ENCODE results near the gene CPAMD8.
"Not testable (repeated sequence)": the region's sequence is repeated elsewhere in the genome, so short reads cannot be mapped to it uniquely, and the experiment has no call there.

Gene CPAMD8

DNA sequence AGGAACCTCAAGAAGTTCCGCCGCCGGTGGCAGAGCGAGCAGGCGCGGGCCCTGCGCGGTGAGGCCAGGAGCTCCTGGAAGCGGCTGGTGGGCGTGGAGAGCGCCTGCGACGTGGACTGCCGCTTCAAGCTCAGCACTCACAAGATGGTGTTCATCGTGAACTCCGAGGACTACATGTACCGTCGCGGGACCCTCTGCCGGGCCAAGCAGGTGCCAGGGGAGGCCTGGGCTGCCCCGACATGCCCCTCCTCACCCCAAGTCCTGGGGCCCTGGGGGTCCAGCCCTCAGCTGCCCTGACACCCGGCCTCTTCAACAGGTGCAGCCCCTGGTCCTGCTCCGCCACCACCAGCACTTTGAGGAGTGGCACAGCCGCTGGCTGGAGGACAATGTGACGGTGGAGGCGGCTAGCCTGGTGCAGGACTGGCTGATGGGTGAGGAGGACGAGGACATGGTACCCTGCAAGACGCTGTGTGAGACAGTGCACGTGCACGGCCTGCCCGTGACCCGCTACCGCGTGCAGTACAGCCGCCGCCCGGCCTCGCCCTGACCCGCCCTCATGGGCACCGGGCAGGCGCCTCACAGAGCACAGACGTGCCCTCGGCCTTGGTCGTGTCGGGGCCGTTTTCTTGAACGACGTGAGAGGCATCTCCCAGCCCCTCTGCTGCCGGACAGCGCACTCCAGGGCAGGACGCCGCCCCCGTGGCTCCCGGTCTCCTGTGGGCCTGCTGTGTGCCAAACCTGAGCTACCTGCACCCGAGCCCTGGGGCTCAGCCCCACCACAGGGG, 148.2 kb downstream of the CPAMD8 start:
- DNase-seq (ENCODE audit: insufficient read length, low spot score) (no peak), FAIRE-seq (no peak)
- TF ChIP-seq, protein P1, sequence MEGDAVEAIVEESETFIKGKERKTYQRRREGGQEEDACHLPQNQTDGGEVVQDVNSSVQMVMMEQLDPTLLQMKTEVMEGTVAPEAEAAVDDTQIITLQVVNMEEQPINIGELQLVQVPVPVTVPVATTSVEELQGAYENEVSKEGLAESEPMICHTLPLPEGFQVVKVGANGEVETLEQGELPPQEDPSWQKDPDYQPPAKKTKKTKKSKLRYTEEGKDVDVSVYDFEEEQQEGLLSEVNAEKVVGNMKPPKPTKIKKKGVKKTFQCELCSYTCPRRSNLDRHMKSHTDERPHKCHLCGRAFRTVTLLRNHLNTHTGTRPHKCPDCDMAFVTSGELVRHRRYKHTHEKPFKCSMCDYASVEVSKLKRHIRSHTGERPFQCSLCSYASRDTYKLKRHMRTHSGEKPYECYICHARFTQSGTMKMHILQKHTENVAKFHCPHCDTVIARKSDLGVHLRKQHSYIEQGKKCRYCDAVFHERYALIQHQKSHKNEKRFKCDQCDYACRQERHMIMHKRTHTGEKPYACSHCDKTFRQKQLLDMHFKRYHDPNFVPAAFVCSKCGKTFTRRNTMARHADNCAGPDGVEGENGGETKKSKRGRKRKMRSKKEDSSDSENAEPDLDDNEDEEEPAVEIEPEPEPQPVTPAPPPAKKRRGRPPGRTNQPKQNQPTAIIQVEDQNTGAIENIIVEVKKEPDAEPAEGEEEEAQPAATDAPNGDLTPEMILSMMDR (IDR thresholded peaks at IDR 0.05; ENCODE audit: insufficient read depth, missing control alignments): no peak

DNA sequence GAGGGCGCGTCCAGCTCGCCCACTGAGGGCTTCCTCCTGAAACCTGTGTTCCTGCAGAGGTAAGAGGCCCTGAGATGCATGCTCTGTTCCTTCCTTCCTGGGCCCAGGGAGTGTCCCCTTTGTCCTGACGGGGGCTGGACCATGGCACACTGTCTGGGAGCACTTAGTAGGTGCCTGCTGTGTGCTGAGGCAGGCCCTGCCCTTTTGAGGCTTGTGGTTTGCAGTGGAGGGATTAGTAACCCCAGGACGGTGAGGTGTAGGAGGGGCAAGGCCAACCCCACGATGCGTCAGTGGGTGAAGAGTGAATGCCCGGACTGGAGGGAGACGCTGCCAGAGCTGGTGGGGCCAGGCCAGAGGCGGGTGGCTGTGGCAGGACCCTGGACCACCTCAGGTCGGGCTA, 149.0 kb downstream of the CPAMD8 start:
- no peak for FAIRE-seq
- TF ChIP-seq, protein P1 (IDR thresholded peaks at IDR 0.05; ENCODE audit: insufficient read depth, missing control alignments): no peak
- DNase-seq (ENCODE audit: insufficient read length, low spot score): no peak

DNA sequence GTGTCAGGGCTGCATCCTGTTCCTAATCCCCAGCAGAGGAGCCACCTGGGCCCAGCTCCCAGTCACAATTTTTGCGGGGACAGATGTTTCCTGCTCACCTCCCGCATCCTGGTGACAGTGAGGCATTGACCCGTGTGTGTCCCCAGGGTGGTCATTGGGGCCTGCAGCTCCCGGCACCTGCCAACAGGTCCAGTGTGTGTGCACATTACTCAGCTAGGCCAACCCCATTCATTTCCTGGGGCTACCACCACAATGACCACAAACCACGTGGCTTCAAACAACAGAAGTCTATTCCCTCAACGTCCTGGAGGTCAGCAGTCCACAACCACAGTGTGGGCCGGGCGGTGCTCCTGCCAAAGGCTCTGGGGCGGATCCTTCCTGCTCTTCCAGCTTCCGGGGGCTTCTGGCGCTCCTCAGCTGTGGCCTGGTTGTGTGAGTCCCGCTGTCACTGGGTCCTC, 149.7 kb downstream of the CPAMD8 start:
- DNase-seq (ENCODE audit: insufficient read length, low spot score) (no peak), FAIRE-seq (no peak)
- TF ChIP-seq, protein P1 (IDR thresholded peaks at IDR 0.05; ENCODE audit: insufficient read depth, missing control alignments): no peak

DNA sequence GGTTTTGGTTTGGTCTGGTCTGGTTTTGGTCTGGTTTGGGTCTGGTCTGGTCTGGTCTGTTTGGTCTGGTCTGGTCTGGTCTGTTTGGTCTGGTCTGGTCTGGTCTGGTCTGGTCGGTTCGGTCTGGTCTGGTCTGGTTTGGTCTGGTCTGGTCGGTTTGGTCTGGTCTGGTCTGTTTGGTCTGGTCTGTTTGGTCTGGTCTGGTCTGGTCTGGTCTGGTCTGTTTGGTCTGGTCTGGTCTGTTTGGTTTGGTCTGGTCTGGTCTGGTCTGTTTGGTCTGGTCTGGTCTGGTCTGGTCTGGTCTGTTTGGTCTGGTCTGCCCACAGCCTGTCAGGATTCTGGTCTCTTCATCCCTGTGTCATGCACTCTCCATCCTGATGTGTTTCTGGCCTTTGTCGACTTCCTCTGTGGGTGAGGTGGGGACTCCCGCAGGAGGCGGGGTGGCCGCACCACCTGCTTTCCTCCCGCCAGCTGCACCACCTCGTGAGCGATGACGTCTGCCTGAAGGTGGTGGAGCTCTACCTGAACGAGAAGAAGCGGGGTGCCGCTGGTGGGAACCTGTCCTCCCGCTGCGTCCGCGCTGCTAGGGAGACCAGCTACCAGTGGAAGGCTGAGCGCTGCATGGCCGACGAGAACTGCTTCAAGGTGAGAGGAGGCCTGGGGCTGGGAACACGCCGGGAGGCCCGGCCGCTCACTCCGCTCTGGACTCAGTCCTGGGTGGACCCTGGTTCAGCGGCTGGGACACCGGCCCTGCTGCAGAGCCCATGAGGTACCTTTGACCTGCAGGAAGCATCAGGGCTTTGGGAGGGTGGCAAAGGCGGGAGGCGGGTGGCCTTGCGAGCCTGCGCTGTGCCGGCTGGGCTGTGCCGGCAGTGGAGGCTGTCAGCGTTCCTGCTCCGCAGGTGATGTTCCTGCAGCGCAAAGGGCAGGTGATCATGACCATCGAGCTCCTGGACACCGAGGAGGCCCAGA, 150.7 kb downstream of the CPAMD8 start:
- DNase-seq (ENCODE audit: insufficient read length, low spot score): no peak
- TF ChIP-seq, protein P1 (IDR thresholded peaks at IDR 0.05; ENCODE audit: insufficient read depth, missing control alignments): no peak
- FAIRE-seq: no peak

DNA sequence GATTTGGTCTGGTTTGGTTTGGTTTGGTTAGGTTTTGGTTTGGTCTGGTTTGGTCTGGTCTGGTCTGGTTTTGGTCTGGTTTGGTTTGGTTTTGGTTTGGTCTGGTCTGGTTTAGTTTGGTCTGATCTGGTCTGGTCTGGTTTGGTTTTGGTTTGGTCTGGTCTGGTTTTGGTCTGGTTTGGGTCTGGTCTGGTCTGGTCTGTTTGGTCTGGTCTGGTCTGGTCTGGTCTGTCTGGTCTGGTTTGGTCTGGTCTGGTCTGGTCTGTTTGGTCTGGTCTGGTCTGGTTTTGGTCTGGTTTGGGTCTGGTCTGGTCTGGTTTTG, 151.7 kb downstream of the CPAMD8 start:
- DNase-seq (ENCODE audit: insufficient read length, low spot score); FAIRE-seq: not testable (repeated sequence)

DNA sequence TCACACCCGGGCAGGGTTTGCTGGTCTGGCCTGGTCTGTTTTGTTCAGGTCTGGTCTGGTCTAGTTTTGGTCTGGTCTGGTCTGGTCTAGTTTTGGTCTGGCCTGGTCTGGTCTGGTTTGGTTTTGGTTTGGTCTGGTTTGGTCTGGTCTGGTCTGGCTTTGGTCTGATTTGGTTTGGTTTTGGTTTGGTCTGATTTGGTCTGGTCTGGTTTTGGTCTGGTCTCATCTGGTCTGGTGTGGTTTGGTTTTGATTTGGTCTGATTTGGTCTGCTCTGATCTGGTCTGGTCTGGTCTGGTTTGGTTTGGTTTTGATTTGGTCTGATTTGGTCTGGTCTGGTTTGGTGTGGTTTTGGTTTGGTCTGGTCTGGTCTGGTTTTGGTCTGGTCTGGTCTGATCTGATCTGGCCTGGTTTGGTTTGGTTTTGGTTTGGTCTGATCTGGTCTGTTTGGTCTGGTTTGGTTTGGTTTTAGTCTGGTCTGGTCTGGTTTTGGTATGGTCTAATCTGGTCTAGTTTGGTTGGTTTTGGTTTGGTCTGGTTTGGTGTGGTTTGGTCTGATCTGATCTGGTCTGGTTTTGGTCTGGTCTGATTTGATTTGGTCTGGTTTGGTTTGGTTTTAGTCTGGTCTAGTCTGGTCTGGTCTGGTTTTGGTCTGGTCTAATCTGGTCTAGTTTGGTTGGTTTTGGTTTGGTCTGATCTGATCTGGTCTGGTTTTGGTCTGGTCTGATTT, 152.2 kb downstream of the CPAMD8 start:
- DNase-seq (ENCODE audit: insufficient read length, low spot score) (no peak), FAIRE-seq (no peak)
- TF ChIP-seq, protein P1 (IDR thresholded peaks at IDR 0.05; ENCODE audit: insufficient read depth, missing control alignments): no peak

DNA sequence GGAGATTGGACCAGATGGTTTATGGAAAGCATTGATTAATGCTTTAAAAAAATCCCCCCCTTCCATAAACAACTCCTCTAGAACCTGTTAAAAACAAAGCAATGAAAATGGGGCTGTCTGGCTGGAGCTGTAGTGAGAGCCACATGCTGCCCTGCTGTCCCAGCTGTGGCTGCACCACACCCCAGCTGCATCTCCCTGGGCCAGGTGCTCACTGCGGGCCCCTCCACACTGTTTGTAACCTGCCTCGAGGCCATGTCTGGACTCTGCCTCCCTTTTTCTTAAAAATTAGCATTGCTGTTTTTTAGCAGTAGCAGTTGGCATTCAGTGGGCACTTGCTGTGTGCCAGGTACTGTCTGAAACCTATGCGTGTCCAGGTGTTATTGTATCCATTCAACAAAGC, 153.0 kb downstream of the CPAMD8 start:
- no peak for DNase-seq (ENCODE audit: insufficient read length, low spot score)
- no peak for FAIRE-seq
- TF ChIP-seq, protein P1 (IDR thresholded peaks at IDR 0.05; ENCODE audit: insufficient read depth, missing control alignments): no peak

Measured in D721Med (cell line).